ENCODE data around the gene PEX11G.

The PEX11G gene

DNA sequence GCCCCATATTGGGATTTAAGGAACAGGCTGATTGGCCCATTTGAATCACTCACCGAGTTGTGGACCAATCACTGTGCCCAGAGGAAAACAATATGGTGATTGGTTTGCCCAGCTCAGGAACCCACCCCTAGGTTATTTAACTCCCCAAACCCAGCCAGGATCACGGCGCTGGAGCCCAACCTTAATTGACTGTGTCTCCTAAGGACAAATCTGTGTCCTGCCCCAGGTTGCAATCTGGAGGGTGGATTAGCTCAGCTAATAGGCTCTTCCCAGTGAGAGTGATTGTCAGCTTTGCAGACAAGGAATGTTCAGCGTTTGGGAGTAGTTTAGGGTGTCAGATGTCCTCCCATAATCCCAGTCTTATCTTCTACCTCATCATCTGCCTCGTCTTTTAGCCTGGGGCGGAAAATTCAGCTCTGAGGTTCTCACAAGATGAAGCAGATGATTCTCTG, 23.6 kb upstream of the PEX11G start:
- Histone ChIP-seq H3K9me2 (ENCODE audit: low read depth, low read length) (no peaks in the 10 kb centered on the region), H3K4me1 (ENCODE audit: insufficient read depth, low read length, severe bottlenecking) (no peaks in the 10 kb centered on the region), H3K4me3 (ENCODE audit: low read depth, low read length, poor library complexity, severe bottlenecking) (no peak overlapping the region), H3K9me3 (ENCODE audit: low read length) (no peaks in the 10 kb centered on the region), H3K9ac (ENCODE audit: low read length) (no peak overlapping the region), H4K20me1 (ENCODE audit: insufficient read depth, low read length) (no peaks in the 10 kb centered on the region), H3K27me3 (ENCODE audit: insufficient read depth, low read length) (peaks cover 14% of the 10 kb centered on the region; the same call in 1 of the 2 replicates), H3K36me3 (ENCODE audit: insufficient read depth, low read length) (no peaks in the 10 kb centered on the region), H3F3A (ENCODE audit: insufficient read depth, low read length) (no peaks in the 10 kb centered on the region), H3K79me2 (ENCODE audit: insufficient read depth, low read length) (no peaks in the 10 kb centered on the region), H3K27ac (ENCODE audit: low read depth, low read length, poor library complexity, severe bottlenecking) (no peak overlapping the region), H3K4me2 (ENCODE audit: low read length) (no peak overlapping the region), H2AFZ (ENCODE audit: low read length) (no peak overlapping the region)
- no peak for TF ChIP-seq EZH2 (IDR thresholded peaks at IDR 0.05; ENCODE audit: borderline replicate concordance, low read length)
- TF ChIP-seq, protein P1, sequence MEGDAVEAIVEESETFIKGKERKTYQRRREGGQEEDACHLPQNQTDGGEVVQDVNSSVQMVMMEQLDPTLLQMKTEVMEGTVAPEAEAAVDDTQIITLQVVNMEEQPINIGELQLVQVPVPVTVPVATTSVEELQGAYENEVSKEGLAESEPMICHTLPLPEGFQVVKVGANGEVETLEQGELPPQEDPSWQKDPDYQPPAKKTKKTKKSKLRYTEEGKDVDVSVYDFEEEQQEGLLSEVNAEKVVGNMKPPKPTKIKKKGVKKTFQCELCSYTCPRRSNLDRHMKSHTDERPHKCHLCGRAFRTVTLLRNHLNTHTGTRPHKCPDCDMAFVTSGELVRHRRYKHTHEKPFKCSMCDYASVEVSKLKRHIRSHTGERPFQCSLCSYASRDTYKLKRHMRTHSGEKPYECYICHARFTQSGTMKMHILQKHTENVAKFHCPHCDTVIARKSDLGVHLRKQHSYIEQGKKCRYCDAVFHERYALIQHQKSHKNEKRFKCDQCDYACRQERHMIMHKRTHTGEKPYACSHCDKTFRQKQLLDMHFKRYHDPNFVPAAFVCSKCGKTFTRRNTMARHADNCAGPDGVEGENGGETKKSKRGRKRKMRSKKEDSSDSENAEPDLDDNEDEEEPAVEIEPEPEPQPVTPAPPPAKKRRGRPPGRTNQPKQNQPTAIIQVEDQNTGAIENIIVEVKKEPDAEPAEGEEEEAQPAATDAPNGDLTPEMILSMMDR (IDR thresholded peaks at IDR 0.05; ENCODE audit: low read length), result no peak

GRCh38 chr19:7509625-7510024, 20.8 kb upstream of the PEX11G start:
- Histone ChIP-seq H3K4me2 (ENCODE audit: low read length) (no peak overlapping the region), H3K27ac (ENCODE audit: low read depth, low read length, poor library complexity, severe bottlenecking) (no peak overlapping the region), H3K36me3 (ENCODE audit: insufficient read depth, low read length) (no peaks in the 10 kb centered on the region), H3K79me2 (ENCODE audit: insufficient read depth, low read length) (no peaks in the 10 kb centered on the region), H3F3A (ENCODE audit: insufficient read depth, low read length) (no peaks in the 10 kb centered on the region), H4K20me1 (ENCODE audit: insufficient read depth, low read length) (no peaks in the 10 kb centered on the region), H3K9me3 (ENCODE audit: low read length) (no peaks in the 10 kb centered on the region), H3K4me1 (ENCODE audit: insufficient read depth, low read length, severe bottlenecking) (peaks cover 6% of the 10 kb centered on the region), H3K4me3 (ENCODE audit: low read depth, low read length, poor library complexity, severe bottlenecking) (no peak overlapping the region), H3K9ac (ENCODE audit: low read length) (no peak overlapping the region), H3K9me2 (ENCODE audit: low read depth, low read length) (no peaks in the 10 kb centered on the region), H2AFZ (ENCODE audit: low read length) (no peak overlapping the region), H3K27me3 (ENCODE audit: insufficient read depth, low read length) (0 out of 2 replicates have a peak, but pooled peaks cover 5% of the 10 kb centered on the region)
- TF ChIP-seq, protein P1 (IDR thresholded peaks at IDR 0.05; ENCODE audit: low read length), result no peak
- no peak for TF ChIP-seq EZH2 (IDR thresholded peaks at IDR 0.05; ENCODE audit: borderline replicate concordance, low read length)

DNA sequence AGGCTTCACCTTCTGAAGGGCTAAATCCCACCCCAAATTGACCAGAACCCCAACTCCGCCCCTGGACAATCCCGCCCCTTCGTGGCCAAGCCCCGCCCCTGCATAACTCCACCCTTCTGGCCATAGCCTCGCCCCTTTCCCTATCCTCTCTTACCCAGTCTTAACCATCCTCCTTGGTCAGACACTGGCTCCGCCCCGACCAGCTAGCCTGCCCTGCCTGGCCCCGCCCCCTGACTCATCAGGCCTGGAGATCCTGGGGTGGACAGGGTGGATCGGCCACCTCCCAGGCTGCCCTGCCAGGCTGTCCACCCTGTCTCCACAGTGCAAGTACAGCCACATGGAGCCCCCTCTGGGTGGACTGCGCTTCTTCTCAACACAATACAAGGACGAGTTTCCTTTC, 19.0 kb upstream of the PEX11G start:
- no peak overlapping the region for H3K4me3 ChIP-seq (ENCODE audit: low read depth, low read length, poor library complexity, severe bottlenecking)
- TF ChIP-seq, protein P1 (IDR thresholded peaks at IDR 0.05; ENCODE audit: low read length), result no peak
- no peak for TF ChIP-seq EZH2 (IDR thresholded peaks at IDR 0.05; ENCODE audit: borderline replicate concordance, low read length)
- H3K79me2 ChIP-seq (ENCODE audit: insufficient read depth, low read length), result no peaks in the 10 kb centered on the region
- no peaks in the 10 kb centered on the region for H3K9me2 ChIP-seq (ENCODE audit: low read depth, low read length)
- H3F3A ChIP-seq (ENCODE audit: insufficient read depth, low read length), result no peaks in the 10 kb centered on the region
- H3K36me3 ChIP-seq (ENCODE audit: insufficient read depth, low read length), result no peaks in the 10 kb centered on the region
- peaks cover 6% of the 10 kb centered on the region for H3K4me1 ChIP-seq (ENCODE audit: insufficient read depth, low read length, severe bottlenecking)
- no peak overlapping the region for H3K9ac ChIP-seq (ENCODE audit: low read length)
- no peak overlapping the region for H3K27ac ChIP-seq (ENCODE audit: low read depth, low read length, poor library complexity, severe bottlenecking)
- H2AFZ ChIP-seq (ENCODE audit: low read length), result no peak overlapping the region
- H3K27me3 ChIP-seq (ENCODE audit: insufficient read depth, low read length), result no peaks in the 10 kb centered on the region
- no peaks in the 10 kb centered on the region for H4K20me1 ChIP-seq (ENCODE audit: insufficient read depth, low read length)
- no peak overlapping the region for H3K4me2 ChIP-seq (ENCODE audit: low read length)
- no peaks in the 10 kb centered on the region for H3K9me3 ChIP-seq (ENCODE audit: low read length)

All from OCI-LY1 (cell line).